Trophoblast cell (in vitro differentiated cells and primary cell): ENCODE results near the gene LYPD6B.

Source experiments
- DNase-seq, 2 donors: peaks; one replicate each; pipeline ENCODE4 v3.0.0-alpha.2; 2016
- H2AFZ ChIP-seq: 2 replicates; pipeline ENCODE4 v1.6.1; 2013; ENCODE audit warnings: low read length, moderate library complexity, mild to moderate bottlenecking; ENCODE audit not compliant: insufficient read depth, poor library complexity
- H2AK5ac ChIP-seq: 2 replicates; pipeline ENCODE4 v1.6.1; 2013; ENCODE audit warnings: mild to moderate bottlenecking, low read length
- H2BK120ac ChIP-seq: 2 replicates; pipeline ENCODE4 v1.6.1; 2013; ENCODE audit warnings: low read length, mild to moderate bottlenecking, moderate library complexity; ENCODE audit not compliant: insufficient read depth, poor library complexity
- H2BK12ac ChIP-seq: 2 replicates; pipeline ENCODE4 v1.6.1; 2013; ENCODE audit warnings: mild to moderate bottlenecking, low read length, moderate library complexity
- H2BK5ac ChIP-seq: 2 replicates; pipeline ENCODE4 v1.6.1; 2013; ENCODE audit warnings: low read length, low read depth, moderate library complexity, mild to moderate bottlenecking; ENCODE audit not compliant: poor library complexity
- H3K14ac ChIP-seq: 2 replicates; pipeline ENCODE4 v1.6.1; 2013; ENCODE audit warnings: mild to moderate bottlenecking, low read length
- H3K18ac ChIP-seq: 2 replicates; pipeline ENCODE4 v1.6.1; 2013; ENCODE audit warnings: mild to moderate bottlenecking, low read length
- H3K23ac ChIP-seq: 2 replicates; pipeline ENCODE4 v1.6.1; 2013; ENCODE audit warnings: low read length
- H3K27ac ChIP-seq: 2 replicates; pipeline ENCODE4 v1.5.1; 2013; ENCODE audit warnings: low read depth, mild to moderate bottlenecking, inconsistent platforms, low read length, moderate library complexity
- H3K27me3 ChIP-seq: 2 replicates; pipeline ENCODE4 v1.6.1; 2013; ENCODE audit warnings: inconsistent platforms, mild to moderate bottlenecking, low read length, moderate library complexity; ENCODE audit not compliant: insufficient read depth
- H3K36me3 ChIP-seq, 2 experiments: 1 replicate in 1 of 2; 2 replicates in 1 of 2; pipeline ENCODE4 v1.6.1; 2013; ENCODE audit warnings: low read length in 2 of 2, mild to moderate bottlenecking in 2 of 2, moderate library complexity in 1 of 2; ENCODE audit not compliant: insufficient read depth in 2 of 2, control insufficient read depth in 1 of 2
- H3K4ac ChIP-seq: 2 replicates; pipeline ENCODE4 v1.6.1; 2013; ENCODE audit warnings: low read depth, mild to moderate bottlenecking, low read length, moderate library complexity
- H3K4me1 ChIP-seq, 2 experiments: 1 replicate in 1 of 2; 2 replicates in 1 of 2; pipeline ENCODE4 v1.6.1; 2013; ENCODE audit warnings: low read length in 2 of 2, mild to moderate bottlenecking in 2 of 2, moderate library complexity in 1 of 2; ENCODE audit not compliant: insufficient read depth in 2 of 2, control insufficient read depth in 1 of 2
- H3K4me2 ChIP-seq: 2 replicates; pipeline ENCODE4 v1.6.1; 2013; ENCODE audit warnings: inconsistent platforms, mild to moderate bottlenecking, low read length, moderate library complexity
- H3K4me3 ChIP-seq: 2 replicates; pipeline ENCODE4 v1.5.1; 2013; ENCODE audit warnings: mild to moderate bottlenecking, low read depth, low read length, inconsistent platforms
- H3K79me1 ChIP-seq: one replicate; pipeline ENCODE4 v1.6.1; 2013; ENCODE audit warnings: low read length
- H3K79me2 ChIP-seq: 2 replicates; pipeline ENCODE4 v1.6.1; 2013; ENCODE audit warnings: low read length, mild to moderate bottlenecking; ENCODE audit not compliant: control insufficient read depth, insufficient read depth, poor library complexity
- H3K9ac ChIP-seq: 2 replicates; pipeline ENCODE4 v1.6.1; 2013; ENCODE audit warnings: mild to moderate bottlenecking, low read length
- H3K9me3 ChIP-seq: 2 replicates; pipeline ENCODE4 v1.6.1; 2013; ENCODE audit warnings: low read depth, mild to moderate bottlenecking, control low read depth, inconsistent platforms, low read length; ENCODE audit not compliant: insufficient read depth
- H4K12ac ChIP-seq: 2 replicates; pipeline ENCODE4 v1.6.1; 2013; ENCODE audit warnings: low read depth, mild to moderate bottlenecking, low read length, moderate library complexity
- H4K8ac ChIP-seq: 2 replicates; pipeline ENCODE4 v1.6.1; 2013; ENCODE audit warnings: low read depth, mild to moderate bottlenecking, low read length, moderate library complexity
- H4K91ac ChIP-seq: one replicate; pipeline ENCODE4 v1.6.1; 2013; ENCODE audit warnings: low read depth, mild to moderate bottlenecking, low read length, moderate library complexity
- WGBS: extraction: QIAGEN DNeasy Blood & Tissue Kit; methylation state at CpG from one replicate; pipeline ENCODE4 v1.1.7; 2013; ENCODE audit warnings: missing lambda C conversion rate; ENCODE audit not compliant: insufficient read length, insufficient coverage; ENCODE audit errors: extremely low coverage; 5-methylcytosine and 5-hydroxymethylcytosine counted together

Gene LYPD6B

DNA sequence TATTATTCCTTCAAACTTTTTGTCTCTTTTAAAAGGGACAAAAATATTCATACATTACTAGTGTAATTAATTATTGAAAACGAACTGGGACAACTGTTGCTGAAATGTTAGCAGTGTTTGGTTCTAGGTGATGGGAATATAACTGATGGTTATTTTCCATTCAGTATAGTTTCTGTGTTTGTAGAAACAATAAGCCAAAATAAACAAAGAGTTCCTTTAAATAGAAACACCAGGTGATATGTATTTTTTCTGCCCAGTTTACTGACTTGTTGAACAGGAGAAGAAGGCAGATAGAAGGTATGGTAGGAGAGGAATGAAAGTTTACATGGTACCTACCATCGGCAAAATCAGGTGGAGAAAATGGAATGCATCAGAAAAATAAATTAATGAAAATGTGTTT lies 74.2 kb downstream of the LYPD6B start:
- H3K4me3 ChIP-seq, result no peak overlapping the region
- H3K18ac ChIP-seq, result no peak overlapping the region
- no CpG with 5 or more reads among the region's 2 CpGs for WGBS
- H2BK120ac ChIP-seq, result no peak overlapping the region
- no peak overlapping the region for H2AK5ac ChIP-seq
- H2BK5ac ChIP-seq, result no peak overlapping the region
- no peak overlapping the region for H2AFZ ChIP-seq
- H3K4ac ChIP-seq, result no peak overlapping the region
- H3K4me1 ChIP-seq, result no peaks in the 10 kb centered on the region
- H3K14ac ChIP-seq, result no peak overlapping the region
- no peaks in the 10 kb centered on the region for H3K79me2 ChIP-seq
- H3K23ac ChIP-seq, result no peak overlapping the region
- H3K36me3 ChIP-seq, result peaks cover 0 to 1% of the 10 kb centered on the region in 2 experiments
- H3K4me2 ChIP-seq, result no peak overlapping the region
- H4K12ac ChIP-seq, result no peak overlapping the region
- no peak overlapping the region for H2BK12ac ChIP-seq
- no peaks in the 10 kb centered on the region for H3K79me1 ChIP-seq
- no peaks in the 10 kb centered on the region for H3K27me3 ChIP-seq
- no peak overlapping the region for H3K9ac ChIP-seq
- no peak overlapping the region for H3K27ac ChIP-seq
- DNase-seq, result no peak
- H4K91ac ChIP-seq, result no peak overlapping the region
- no peaks in the 10 kb centered on the region for H3K9me3 ChIP-seq
- H4K8ac ChIP-seq, result no peak overlapping the region

DNA sequence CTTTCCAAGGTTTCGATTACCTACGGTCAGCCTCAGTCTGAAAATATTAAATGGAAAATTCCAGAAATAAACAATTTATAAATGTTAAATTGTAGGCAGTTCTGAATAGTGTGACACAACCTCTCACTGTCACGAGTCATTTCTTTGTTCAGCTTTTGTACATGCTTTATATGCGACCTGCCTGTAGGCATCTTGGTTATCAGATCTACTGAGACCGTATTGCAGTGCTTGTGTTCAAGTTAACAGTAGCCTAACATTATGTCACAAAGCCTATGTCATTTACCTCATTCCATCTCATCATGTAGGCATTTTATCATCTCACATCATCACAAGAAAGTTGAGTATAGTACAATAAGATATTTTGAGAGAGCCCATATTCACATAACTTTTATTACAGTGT lies 77.3 kb downstream of the LYPD6B start:
- no peak overlapping the region for H2AK5ac ChIP-seq
- no peaks in the 10 kb centered on the region for H3K79me1 ChIP-seq
- H3K4ac ChIP-seq, result no peak overlapping the region
- no peak overlapping the region for H3K18ac ChIP-seq
- H3K27me3 ChIP-seq, result no peaks in the 10 kb centered on the region
- no peak overlapping the region for H3K14ac ChIP-seq
- no peaks in the 10 kb centered on the region for H3K9me3 ChIP-seq
- no peak overlapping the region for H3K9ac ChIP-seq
- WGBS, result no CpG with 5 or more reads among the region's 5 CpGs
- H4K91ac ChIP-seq, result no peak overlapping the region
- no peaks in the 10 kb centered on the region for H3K36me3 ChIP-seq
- no peaks in the 10 kb centered on the region for H3K79me2 ChIP-seq
- H2BK120ac ChIP-seq, result no peak overlapping the region
- H3K23ac ChIP-seq, result no peak overlapping the region
- H3K27ac ChIP-seq, result no peak overlapping the region
- no peaks in the 10 kb centered on the region for H3K4me1 ChIP-seq
- H3K4me3 ChIP-seq, result no peak overlapping the region
- no peak overlapping the region for H2BK12ac ChIP-seq
- no peak overlapping the region for H4K8ac ChIP-seq
- no peak overlapping the region for H3K4me2 ChIP-seq
- no peak overlapping the region for H4K12ac ChIP-seq
- DNase-seq, result peak; percentile 74 to 91
- H2BK5ac ChIP-seq, result no peak overlapping the region
- H2AFZ ChIP-seq, result no peak overlapping the region

DNA sequence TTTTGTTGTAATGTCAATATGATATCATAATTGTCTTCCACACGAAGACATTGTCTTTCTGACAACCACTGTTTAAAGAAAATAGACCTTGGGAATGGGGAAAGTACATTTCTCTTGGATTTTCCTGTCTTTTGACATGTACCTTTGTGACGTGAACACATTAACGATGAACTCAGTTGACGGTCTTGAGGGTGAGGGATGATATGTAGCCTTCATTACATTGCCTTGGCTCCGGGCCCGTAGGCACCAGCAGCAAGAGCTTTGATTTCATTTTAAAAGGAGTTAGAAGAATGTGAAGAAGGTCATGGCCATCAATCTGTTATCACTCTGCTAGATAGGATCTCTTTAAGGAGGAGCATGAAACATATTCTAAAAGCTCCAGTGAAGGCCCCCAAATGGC lies 80.9 kb downstream of the LYPD6B start:
- WGBS, result no CpG with 5 or more reads among the region's 6 CpGs
- H4K12ac ChIP-seq, result no peak overlapping the region

GRCh38 chr2:149122516-149122915 lies 84.0 kb downstream of the LYPD6B start:
- no peak overlapping the region for H2BK12ac ChIP-seq
- H3K4me2 ChIP-seq, result no peak overlapping the region
- H2AFZ ChIP-seq, result no peak overlapping the region
- H3K18ac ChIP-seq, result no peak overlapping the region
- no peaks in the 10 kb centered on the region for H3K79me2 ChIP-seq
- H3K27me3 ChIP-seq, result no peaks in the 10 kb centered on the region
- no peak overlapping the region for H3K4ac ChIP-seq
- H4K12ac ChIP-seq, result no peak overlapping the region
- H2BK5ac ChIP-seq, result no peak overlapping the region
- H4K8ac ChIP-seq, result no peak overlapping the region
- no peak overlapping the region for H3K14ac ChIP-seq
- no peak overlapping the region for H4K91ac ChIP-seq
- H3K79me1 ChIP-seq, result peaks cover 2% of the 10 kb centered on the region
- no peak overlapping the region for H3K23ac ChIP-seq
- no peak overlapping the region for H3K27ac ChIP-seq
- peaks cover 0 to 5% of the 10 kb centered on the region in 2 experiments for H3K36me3 ChIP-seq
- H3K4me3 ChIP-seq, result no peak overlapping the region
- H3K9me3 ChIP-seq, result no peaks in the 10 kb centered on the region
- peak in 1 of 2 donors; percentile 28 for DNase-seq
- no peak overlapping the region for H2BK120ac ChIP-seq
- H3K9ac ChIP-seq, result no peak overlapping the region
- peaks cover 2 to 13% of the 10 kb centered on the region in 2 experiments for H3K4me1 ChIP-seq
- no peak overlapping the region for H2AK5ac ChIP-seq
- no CpG with 5 or more reads among the region's 2 CpGs for WGBS

More for the DNA sequence above, 80.9 kb downstream of the LYPD6B start:
- H3K27ac ChIP-seq, result no peak overlapping the region
- H3K14ac ChIP-seq, result no peak overlapping the region
- no peak overlapping the region for H3K9ac ChIP-seq
- no peak overlapping the region for H2BK12ac ChIP-seq
- H3K4ac ChIP-seq, result no peak overlapping the region
- no peak overlapping the region for H2AFZ ChIP-seq
- H3K9me3 ChIP-seq, result no peaks in the 10 kb centered on the region
- H2BK5ac ChIP-seq, result no peak overlapping the region
- H3K79me2 ChIP-seq, result no peaks in the 10 kb centered on the region
- peaks cover 2% of the 10 kb centered on the region for H3K79me1 ChIP-seq
- no peak overlapping the region for H3K23ac ChIP-seq
- H3K18ac ChIP-seq, result no peak overlapping the region
- H3K4me2 ChIP-seq, result no peak overlapping the region
- no peak overlapping the region for H3K4me3 ChIP-seq
- peaks cover 2 to 13% of the 10 kb centered on the region in 2 experiments for H3K4me1 ChIP-seq
- H2AK5ac ChIP-seq, result no peak overlapping the region
- no peak overlapping the region for H4K91ac ChIP-seq
- H3K27me3 ChIP-seq, result no peaks in the 10 kb centered on the region
- H4K8ac ChIP-seq, result no peak overlapping the region
- no peak overlapping the region for H2BK120ac ChIP-seq
- DNase-seq, result peak; percentile 67 to 82
- peaks cover 0 to 5% of the 10 kb centered on the region in 2 experiments for H3K36me3 ChIP-seq
